Spleen (tissue), 11 donors: ENCODE data around the gene SRRT. TPM values are rescaled to one million over a fixed set of nuclear protein-coding genes. Genes with fewer than 3 reads are reported as not detected.
A peak's percentile ranks its signal among the peaks of the same experiment; 100 is the strongest.

ENCODE experiments used
- DNase-seq: peaks from one replicate; pipeline ENCODE4 v3.0.0-alpha.2; 2020
- H3K27ac ChIP-seq, 8 donors: fragments of 200-600 bp; sonication (generic) in 7 of 8; 1 replicate in 4 of 8; 2 replicates in 4 of 8; pipeline versions ENCODE4 v1.5.0 to v1.8.0; 2016 to 2021; ENCODE audit warnings: inconsistent platforms in 4 of 8, mild to moderate bottlenecking in 4 of 8, moderate library complexity in 1 of 8
- H3K27me3 ChIP-seq, 7 donors: fragments of 200-600 bp; sonication (generic) in 6 of 7; replicated peaks in 1 of 7; 1 replicate in 4 of 7; 2 replicates in 3 of 7; pipeline versions ENCODE4 v1.5.0 to v1.8.0; 2016 to 2021; ENCODE audit warnings: inconsistent platforms in 3 of 7, mild to moderate bottlenecking in 1 of 7
- H3K36me3 ChIP-seq, 6 donors: fragments of 200-600 bp; sonication (generic) in 5 of 6; 1 replicate in 4 of 6; 2 replicates in 2 of 6; pipeline versions ENCODE4 v1.5.0 to v1.8.0; 2016 to 2021; ENCODE audit warnings: inconsistent platforms in 2 of 6
- H3K4me1 ChIP-seq, 6 donors: fragments of 200-600 bp; sonication (generic) in 5 of 6; 1 replicate in 3 of 6; 2 replicates in 3 of 6; pipeline versions ENCODE4 v1.5.0 to v1.8.0; 2016 to 2021; ENCODE audit warnings: inconsistent platforms in 3 of 6
- H3K4me3 ChIP-seq, 8 donors: fragments of 200-600 bp; sonication (generic) in 7 of 8; 1 replicate in 4 of 8; 2 replicates in 4 of 8; pipeline versions ENCODE4 v1.5.0 to v1.8.0; 2016 to 2021; ENCODE audit warnings: inconsistent platforms in 4 of 8, mild to moderate bottlenecking in 4 of 8, moderate library complexity in 2 of 8
- H3K9me3 ChIP-seq, 8 donors: fragments of 200-600 bp; sonication (generic) in 7 of 8; 1 replicate in 4 of 8; 2 replicates in 4 of 8; pipeline versions ENCODE4 v1.5.0 to v1.8.0; 2016 to 2021; ENCODE audit warnings: inconsistent platforms in 4 of 8
- POLR2A ChIP-seq, 3 donors: fragments of 450-650 bp; IDR thresholded peaks; one replicate each; pipeline ENCODE4 v1.5.1; 2017; ENCODE audit warnings: antibody characterized with exemption in 3 of 3, mild to moderate bottlenecking in 1 of 3
- POLR2AphosphoS5 ChIP-seq, 3 donors: sonication (generic); formaldehyde crosslinking; IDR thresholded peaks; one replicate each; pipeline ENCODE4 v1.5.1; 2017; ENCODE audit warnings: antibody characterized with exemption in 3 of 3
- WGBS, 5 donors: extraction: QIAGEN DNeasy Blood & Tissue Kit in 3 of 5; methylation state at CpG; one replicate each; pipeline versions ENCODE4 v1.1.5 to v1.1.7; 2013 to 2018; 5-methylcytosine and 5-hydroxymethylcytosine counted together
- intact Hi-C: fragments of 100-400 bp; cut with DNase I; formaldehyde crosslinking; loops from one replicate; pipeline ENCODE4 v1.15.0; 2023; ENCODE audit warnings: low total_unique reads
- polyA plus RNA-seq, 3 donors: library from polyadenylated mRNA; stranded (reverse); fragments of 200-250 nt; gene quantifications; one replicate each; pipeline ENCODE4 v1.2.1, GENCODE V29; 2013
- total RNA-seq, 7 donors: library from RNA; depleted of rRNA in 3 of 7; stranded (reverse); fragments of >200 nt in 3 of 7; fragmentation: NEBNext Ultra II Directional in 4 of 7; extraction: Animal tissue kit (Norgen Biotek cat#: 25700) in 4 of 7; gene quantifications; one replicate each; pipeline versions ENCODE4 v1.1.0 to v1.2.1, GENCODE V29; 2016 to 2021
- TF ChIP-seq, protein P1 (sequence below), 11 experiments: fragments of 200-600 bp in 7 of 11; fragments of 450-650 bp in 4 of 11; sonication (generic) in 4 of 11; IDR thresholded peaks in 8 of 11; conservative IDR thresholded peaks in 3 of 11; 1 replicate in 7 of 11; 2 replicates in 4 of 11; pipeline versions ENCODE4 v1.4.0 to v1.8.0; 2016 to 2021; ENCODE audit warnings: antibody characterized with exemption in 11 of 11, inconsistent platforms in 4 of 11, mild to moderate bottlenecking in 1 of 11
- donor health status: healthy with polysubstance abuse.
- donor health status: DM: no; HTN: no; CAD: no; lungs with moderate emphysema.
- donor health status: DM: no; HTN: no; CAD: no.
- donor health status: Bipolar disorder and iron deficiency.
- donor health status: healthy.
- donor health status: DM: no; HTN: no; CAD: no.
- donor health status: DM: yes; HTN: yes; CAD: no.

Gene SRRT
- total and polyA plus RNA-seq, 10 donors: 54.7 to 160 (median 98.5) TPM

DNA sequence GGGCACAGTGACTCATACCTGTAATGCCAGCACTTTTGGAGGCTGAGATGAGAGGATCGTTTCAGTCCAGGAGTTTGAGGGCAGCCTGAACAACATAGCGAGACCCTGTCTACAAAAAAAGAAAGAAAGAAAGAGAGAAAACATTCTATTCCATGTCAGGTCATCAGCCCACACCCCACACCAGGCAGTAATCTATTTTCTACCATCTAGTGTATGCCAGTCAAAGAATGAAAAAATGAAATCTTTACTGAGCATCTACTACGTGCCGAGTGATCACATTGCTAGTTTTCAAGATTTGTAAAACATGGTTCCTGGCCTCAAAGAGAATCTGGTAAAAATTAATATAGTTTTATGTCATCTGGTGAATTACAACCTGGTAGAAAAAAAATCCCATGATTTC lies 44.5 kb upstream of the SRRT start:
- no peak for TF ChIP-seq POLR2AphosphoS5 (IDR thresholded peaks at IDR 0.05)

DNA sequence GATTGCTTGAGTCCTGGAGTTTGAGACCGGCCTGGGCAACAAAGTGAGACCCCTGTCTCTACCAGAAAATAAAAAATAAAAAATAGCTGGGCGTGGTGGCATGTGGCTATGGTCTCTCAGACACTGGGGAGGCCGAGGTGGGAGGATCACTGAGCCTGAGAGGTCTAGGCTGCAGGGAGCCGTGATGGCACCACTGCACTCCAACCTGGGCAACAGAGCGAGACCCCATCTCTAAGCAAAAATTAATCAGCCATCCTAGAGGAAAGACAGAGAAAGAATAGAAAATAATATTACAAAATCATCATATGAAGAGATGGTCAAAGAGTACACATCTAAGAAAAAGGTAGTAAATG lies 42.6 kb upstream of the SRRT start:
- intact Hi-C loops: no loop called here
- Histone ChIP-seq H3K27me3 (peaks cover 0 to 27% (median 15%) of the 10 kb centered on the region in 7 donors), H3K4me3 (no peak overlapping the region), H3K4me1 (peaks cover 8 to 54% (median 35%) of the 10 kb centered on the region in 6 donors), H3K36me3 (no peaks in the 10 kb centered on the region), H3K9me3 (no peaks in the 10 kb centered on the region), H3K27ac (no peak overlapping the region)
- no peak for DNase-seq
- no peak for TF ChIP-seq POLR2A (IDR thresholded peaks at IDR 0.05)
- TF ChIP-seq, protein P1, sequence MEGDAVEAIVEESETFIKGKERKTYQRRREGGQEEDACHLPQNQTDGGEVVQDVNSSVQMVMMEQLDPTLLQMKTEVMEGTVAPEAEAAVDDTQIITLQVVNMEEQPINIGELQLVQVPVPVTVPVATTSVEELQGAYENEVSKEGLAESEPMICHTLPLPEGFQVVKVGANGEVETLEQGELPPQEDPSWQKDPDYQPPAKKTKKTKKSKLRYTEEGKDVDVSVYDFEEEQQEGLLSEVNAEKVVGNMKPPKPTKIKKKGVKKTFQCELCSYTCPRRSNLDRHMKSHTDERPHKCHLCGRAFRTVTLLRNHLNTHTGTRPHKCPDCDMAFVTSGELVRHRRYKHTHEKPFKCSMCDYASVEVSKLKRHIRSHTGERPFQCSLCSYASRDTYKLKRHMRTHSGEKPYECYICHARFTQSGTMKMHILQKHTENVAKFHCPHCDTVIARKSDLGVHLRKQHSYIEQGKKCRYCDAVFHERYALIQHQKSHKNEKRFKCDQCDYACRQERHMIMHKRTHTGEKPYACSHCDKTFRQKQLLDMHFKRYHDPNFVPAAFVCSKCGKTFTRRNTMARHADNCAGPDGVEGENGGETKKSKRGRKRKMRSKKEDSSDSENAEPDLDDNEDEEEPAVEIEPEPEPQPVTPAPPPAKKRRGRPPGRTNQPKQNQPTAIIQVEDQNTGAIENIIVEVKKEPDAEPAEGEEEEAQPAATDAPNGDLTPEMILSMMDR (IDR thresholded peaks at IDR 0.05 in 8 of 11, conservative IDR thresholded peaks at IDR 0.05 in 3 of 11): no peak
- TF ChIP-seq POLR2AphosphoS5 (IDR thresholded peaks at IDR 0.05): no peak
- WGBS, 5 donors: 87 to 94% (median 92%) methylated on average over 5 of the region's 5 CpGs

More for the DNA sequence above, 44.5 kb upstream of the SRRT start:
- DNase-seq: no peak
- Histone ChIP-seq H3K27me3 (peaks cover 0 to 45% (median 20%) of the 10 kb centered on the region in 7 donors), H3K36me3 (no peaks in the 10 kb centered on the region), H3K9me3 (no peaks in the 10 kb centered on the region), H3K4me3 (no peak overlapping the region), H3K27ac (no peak overlapping the region), H3K4me1 (peaks cover 2 to 54% (median 36%) of the 10 kb centered on the region in 6 donors)
- WGBS, 5 donors: 56 to 89% (median 83%) methylated on average over 4 of the region's 4 CpGs
- intact Hi-C loops: no loop called here

DNA sequence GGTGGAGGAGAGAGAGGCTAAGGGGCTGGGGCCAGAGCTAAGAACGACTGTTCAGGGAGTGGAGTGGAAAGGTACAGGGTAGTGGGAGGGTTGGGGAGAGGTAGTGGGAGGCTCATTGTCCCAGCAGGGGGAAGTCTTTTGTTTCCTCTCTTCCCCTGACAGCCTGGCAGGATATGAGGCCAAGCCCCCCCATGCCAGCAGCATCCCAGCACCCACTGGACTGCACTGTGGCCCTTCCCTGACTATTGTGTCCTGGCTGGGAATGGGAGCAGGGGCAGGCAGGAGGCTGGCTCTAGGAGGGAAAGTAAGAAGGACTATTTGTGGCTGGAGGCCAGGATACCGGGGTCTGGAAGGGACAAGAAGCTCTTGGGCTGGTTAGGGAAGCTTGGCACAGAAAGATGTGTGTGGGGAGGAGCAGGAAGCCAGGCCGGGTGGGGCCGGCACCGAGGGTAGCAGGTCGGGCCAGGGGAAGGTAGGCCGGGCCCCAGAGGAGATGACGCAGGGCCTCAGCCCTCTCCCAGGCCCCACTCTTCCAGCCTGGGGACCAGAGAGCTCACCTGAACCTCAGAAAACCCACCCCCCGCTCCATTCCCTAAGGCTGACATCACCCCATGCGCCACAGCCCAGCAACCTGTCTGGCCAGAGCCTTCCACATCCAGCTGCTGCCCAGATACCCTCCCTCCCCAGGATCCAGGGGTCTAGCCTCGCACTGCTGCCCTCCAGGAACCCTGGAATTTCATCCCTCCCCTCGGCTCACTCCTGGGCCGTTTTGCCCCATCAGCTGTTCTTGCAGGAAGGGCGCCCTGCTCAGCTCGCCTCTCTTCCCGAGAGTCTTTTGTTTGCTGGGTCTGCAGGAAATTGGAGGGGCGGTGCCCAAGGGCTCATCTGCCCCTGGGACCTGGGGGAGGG lies 38.7 kb upstream of the SRRT start:
- 27 to 49% (median 33%) methylated on average over 11 to 17 of the region's 17 CpGs for WGBS, 5 donors
- TF ChIP-seq, protein P1 (IDR thresholded peaks at IDR 0.05 in 8 of 11, conservative IDR thresholded peaks at IDR 0.05 in 3 of 11): no peak
- TF ChIP-seq POLR2A (IDR thresholded peaks at IDR 0.05): no peak
- peak; percentile 59 to 77 (median 71) for TF ChIP-seq POLR2AphosphoS5 (IDR thresholded peaks at IDR 0.05)
- DNase-seq: peak; percentile 86
- H3K9me3 ChIP-seq: no peaks in the 10 kb centered on the region
- H3K27ac ChIP-seq: peak overlapping the region; percentile 48 to 88 (median 84)
- peak overlapping the region in 3 of 8 donors; percentile 39 to 70 (median 44) for H3K4me3 ChIP-seq
- H3K4me1 ChIP-seq: peaks cover 8 to 36% (median 23%) of the 10 kb centered on the region in 6 donors
- no peaks in the 10 kb centered on the region for H3K36me3 ChIP-seq
- no peaks in the 10 kb centered on the region for H3K27me3 ChIP-seq
- intact Hi-C loops: no loop called here

DNA sequence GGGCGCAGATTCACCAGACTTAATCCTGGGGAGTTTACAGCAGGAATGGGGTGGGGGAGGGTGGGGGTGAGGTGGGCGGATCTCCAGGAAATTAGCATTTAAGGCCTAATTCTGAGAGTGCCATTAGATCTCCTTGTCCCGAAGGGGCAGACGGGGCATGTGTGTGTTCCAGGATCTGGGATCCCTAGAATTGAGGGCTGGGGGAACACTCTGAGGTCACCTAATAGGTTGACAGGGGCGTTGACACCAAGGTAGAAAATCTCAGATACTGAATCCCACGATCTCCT lies 38.1 kb upstream of the SRRT start:
- intact Hi-C loops: no loop called here
- no peak for DNase-seq
- H3K27ac ChIP-seq: peak overlapping the region; percentile 49 to 88 (median 84)
- peaks cover 8 to 36% (median 23%) of the 10 kb centered on the region in 6 donors for H3K4me1 ChIP-seq
- no peaks in the 10 kb centered on the region for H3K36me3 ChIP-seq
- TF ChIP-seq POLR2A (IDR thresholded peaks at IDR 0.05) (no peak), POLR2AphosphoS5 (IDR thresholded peaks at IDR 0.05) (no peak)
- TF ChIP-seq, protein P1 (IDR thresholded peaks at IDR 0.05 in 8 of 11, conservative IDR thresholded peaks at IDR 0.05 in 3 of 11): no peak
- no peaks in the 10 kb centered on the region for H3K9me3 ChIP-seq
- peak overlapping the region; percentile 14 to 70 (median 35) for H3K4me3 ChIP-seq
- no peaks in the 10 kb centered on the region for H3K27me3 ChIP-seq
- WGBS, 5 donors: 22 to 77% (median 39%) methylated on average over 6 of the region's 6 CpGs
